ENCODE results near the gene C1QL1.

- TF ChIP-seq CTCF (IDR thresholded peaks at IDR 0.05 in 4 of 5, conservative IDR thresholded peaks at IDR 0.05 in 1 of 5) (no peak), POLR2A (IDR thresholded peaks at IDR 0.05) (no peak)
These were observed 54.0 kb downstream of the C1QL1 start for GRCh38 chr17:44914148-44914547.

Data from gastrocnemius medialis (tissue), 4 donors.